Right atrium auricular region (tissue), 2 donors: Measurements from ENCODE around the gene MPP4. TPM values are rescaled to one million over a fixed set of nuclear protein-coding genes. Genes with fewer than 3 reads are reported as not detected.
"Not testable (repeated sequence)": the region's sequence is repeated elsewhere in the genome, so short reads cannot be mapped to it uniquely, and the experiment has no call there.

Experiments used
- DNase-seq: peaks from one replicate; pipeline ENCODE4 v3.0.0-alpha.2; 2019; ENCODE audit warnings: low spot score
- H3K27ac ChIP-seq, 2 donors: fragments of 200-600 bp; sonication (generic); 1 replicate in 1 of 2; 2 replicates in 1 of 2; pipeline ENCODE4 v1.5.1; 2016 to 2019
- H3K27me3 ChIP-seq, 2 donors: fragments of 200-600 bp; sonication (generic); one replicate each; pipeline versions ENCODE4 v1.5.1 to v1.6.0; 2017 to 2019
- H3K36me3 ChIP-seq: fragments of 200-600 bp; sonication (generic); one replicate; pipeline ENCODE4 v1.5.1; 2016
- H3K4me1 ChIP-seq, 2 donors: fragments of 200-600 bp; sonication (generic); one replicate each; pipeline versions ENCODE4 v1.5.1 to v1.6.0; 2017 to 2019
- H3K4me3 ChIP-seq, 2 donors: fragments of 200-600 bp; sonication (generic); 1 replicate in 1 of 2; 2 replicates in 1 of 2; pipeline ENCODE4 v1.5.1; 2017 to 2019; ENCODE audit warnings: mild to moderate bottlenecking in 1 of 2, moderate library complexity in 1 of 2
- H3K9me3 ChIP-seq, 2 donors: fragments of 200-600 bp; sonication (generic); one replicate each; pipeline ENCODE4 v1.5.1; 2019
- total RNA-seq, 2 donors: library from RNA; depleted of rRNA; stranded (reverse); fragments of >200 nt; gene quantifications; one replicate each; pipeline ENCODE4 v1.1.0, GENCODE V29; 2016
- TF ChIP-seq, protein P1 (sequence below), 2 donors: fragments of 200-600 bp; sonication (generic); IDR thresholded peaks; one replicate each; pipeline ENCODE4 v1.5.1; 2019; ENCODE audit warnings: antibody characterized with exemption in 2 of 2

Gene MPP4
- total RNA-seq, 2 donors from 2014 or later: 0.35 TPM; not detected in 1

DNA sequence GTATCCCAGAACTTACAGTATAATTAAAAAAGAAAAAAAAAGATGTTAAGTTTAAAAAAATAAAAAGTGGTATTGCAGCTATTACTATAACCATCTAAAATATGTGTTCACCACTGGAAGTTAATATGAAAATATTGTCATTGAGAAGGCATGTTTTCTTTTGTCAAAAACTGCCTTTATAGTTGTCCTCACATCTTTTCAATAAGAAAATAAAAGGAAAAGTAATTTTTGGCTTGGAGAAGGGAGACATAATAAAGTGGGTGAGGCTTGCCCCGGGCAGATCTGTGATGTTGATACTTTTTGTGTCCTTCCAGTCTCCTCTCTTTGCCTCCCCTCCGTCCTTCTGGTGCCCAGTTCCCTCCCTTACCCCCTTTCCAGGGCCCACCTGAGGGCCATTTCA lies 24.9 kb downstream of the MPP4 start:
- TF ChIP-seq, protein P1, sequence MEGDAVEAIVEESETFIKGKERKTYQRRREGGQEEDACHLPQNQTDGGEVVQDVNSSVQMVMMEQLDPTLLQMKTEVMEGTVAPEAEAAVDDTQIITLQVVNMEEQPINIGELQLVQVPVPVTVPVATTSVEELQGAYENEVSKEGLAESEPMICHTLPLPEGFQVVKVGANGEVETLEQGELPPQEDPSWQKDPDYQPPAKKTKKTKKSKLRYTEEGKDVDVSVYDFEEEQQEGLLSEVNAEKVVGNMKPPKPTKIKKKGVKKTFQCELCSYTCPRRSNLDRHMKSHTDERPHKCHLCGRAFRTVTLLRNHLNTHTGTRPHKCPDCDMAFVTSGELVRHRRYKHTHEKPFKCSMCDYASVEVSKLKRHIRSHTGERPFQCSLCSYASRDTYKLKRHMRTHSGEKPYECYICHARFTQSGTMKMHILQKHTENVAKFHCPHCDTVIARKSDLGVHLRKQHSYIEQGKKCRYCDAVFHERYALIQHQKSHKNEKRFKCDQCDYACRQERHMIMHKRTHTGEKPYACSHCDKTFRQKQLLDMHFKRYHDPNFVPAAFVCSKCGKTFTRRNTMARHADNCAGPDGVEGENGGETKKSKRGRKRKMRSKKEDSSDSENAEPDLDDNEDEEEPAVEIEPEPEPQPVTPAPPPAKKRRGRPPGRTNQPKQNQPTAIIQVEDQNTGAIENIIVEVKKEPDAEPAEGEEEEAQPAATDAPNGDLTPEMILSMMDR (IDR thresholded peaks at IDR 0.05): no peak
- DNase-seq: no peak
- H3K4me3 ChIP-seq: no peak overlapping the region

DNA sequence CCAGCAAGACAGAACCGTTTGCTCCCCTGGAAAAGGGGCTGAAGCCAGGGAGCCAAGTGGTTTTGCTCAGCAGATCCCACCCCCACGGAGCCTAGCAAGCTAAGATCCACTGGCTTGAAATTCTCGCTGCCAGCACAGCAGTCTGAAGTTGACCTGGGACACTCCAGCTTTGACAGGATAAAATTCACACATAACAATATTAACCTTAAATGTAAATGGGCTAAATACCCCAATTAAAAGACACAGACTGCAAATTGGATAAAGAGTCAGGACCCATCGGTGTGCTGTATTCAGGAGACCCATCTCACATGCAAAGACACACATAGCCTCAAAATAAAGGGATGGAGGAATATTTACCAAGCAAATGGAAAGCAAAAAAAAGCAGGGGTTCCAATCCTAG lies 27.2 kb downstream of the MPP4 start:
- H3K27me3 ChIP-seq, H3K9me3 ChIP-seq, H3K36me3 ChIP-seq, H3K4me1 ChIP-seq, DNase-seq, H3K4me3 ChIP-seq, H3K27ac ChIP-seq: not testable (repeated sequence)

More for the DNA sequence above, 24.9 kb downstream of the MPP4 start:
- no peaks in the 10 kb centered on the region for H3K36me3 ChIP-seq
- no peak overlapping the region for H3K27ac ChIP-seq
- no peaks in the 10 kb centered on the region for H3K9me3 ChIP-seq
- no peaks in the 10 kb centered on the region for H3K4me1 ChIP-seq
- H3K27me3 ChIP-seq: no peaks in the 10 kb centered on the region

DNA sequence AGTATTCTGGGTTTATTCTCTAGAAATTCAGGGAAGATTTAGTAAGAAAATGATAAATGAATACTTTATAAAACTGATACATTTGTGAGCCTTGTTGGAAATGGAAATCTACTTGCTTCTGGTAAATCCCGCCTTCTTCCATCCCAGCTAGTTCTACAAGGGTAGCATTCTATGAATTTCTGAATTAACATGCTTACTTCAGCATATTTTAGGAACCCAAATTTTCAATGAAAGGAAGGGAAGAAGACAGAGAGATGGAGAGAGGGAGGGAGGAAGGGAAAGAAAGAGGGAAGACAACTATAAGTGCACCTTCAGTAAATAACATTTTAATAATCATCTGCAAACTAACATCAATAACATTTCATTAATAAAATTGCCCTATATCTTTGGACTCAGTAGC lies 28.6 kb downstream of the MPP4 start:
- Histone ChIP-seq H3K27me3 (no peaks in the 10 kb centered on the region), H3K4me3 (no peak overlapping the region), H3K36me3 (no peaks in the 10 kb centered on the region), H3K4me1 (no peaks in the 10 kb centered on the region), H3K9me3 (no peaks in the 10 kb centered on the region), H3K27ac (no peak overlapping the region)
- DNase-seq: no peak
- TF ChIP-seq, protein P1 (IDR thresholded peaks at IDR 0.05): no peak

DNA sequence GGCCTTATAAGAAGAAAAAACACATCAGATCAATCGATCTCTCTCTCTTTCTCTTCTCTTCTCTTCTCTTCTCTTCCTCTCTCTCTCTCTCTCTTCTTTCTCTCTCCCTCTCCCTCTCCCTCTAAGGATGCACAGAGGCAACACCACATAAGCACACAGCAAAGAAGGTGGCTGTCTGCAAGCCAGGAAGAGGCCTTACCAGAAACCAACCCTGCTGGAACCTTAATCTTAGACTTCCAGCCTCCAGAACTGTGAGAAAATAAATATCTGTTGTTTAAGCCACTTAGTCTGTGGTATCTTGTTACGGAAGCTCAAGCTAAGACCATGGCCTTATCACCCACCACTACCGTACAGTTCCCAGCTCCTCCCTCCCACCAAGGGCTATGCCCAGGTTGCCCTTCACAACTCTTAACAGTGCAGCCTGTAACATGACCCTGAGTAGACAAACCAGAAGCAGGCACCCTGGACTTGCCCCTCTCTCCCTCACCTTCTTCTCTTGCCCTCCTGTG lies 30.0 kb downstream of the MPP4 start:
- no peaks in the 10 kb centered on the region for H3K36me3 ChIP-seq
- no peak overlapping the region for H3K4me3 ChIP-seq
- TF ChIP-seq, protein P1 (IDR thresholded peaks at IDR 0.05): no peak
- no peaks in the 10 kb centered on the region for H3K4me1 ChIP-seq
- no peak for DNase-seq
- H3K27ac ChIP-seq: no peak overlapping the region
- no peaks in the 10 kb centered on the region for H3K9me3 ChIP-seq
- no peaks in the 10 kb centered on the region for H3K27me3 ChIP-seq

DNA sequence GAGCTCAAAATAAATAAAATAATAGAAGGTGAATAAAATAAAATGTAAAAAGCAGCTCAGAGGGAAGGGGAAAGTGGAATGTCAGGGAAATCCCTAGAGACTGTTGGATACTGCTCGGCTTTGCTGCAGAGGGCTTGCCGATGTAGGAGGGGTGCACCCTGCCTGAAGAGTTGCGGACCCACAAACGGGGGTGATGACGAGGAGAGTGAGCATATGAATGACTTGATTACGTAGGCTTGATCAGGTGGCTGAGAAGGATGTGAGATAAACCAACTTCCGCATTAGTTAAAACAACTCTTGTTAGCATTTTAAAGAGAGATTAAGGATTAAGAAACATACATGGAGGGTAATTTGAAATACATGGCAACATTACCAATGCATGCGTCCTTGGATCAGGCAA lies 34.1 kb downstream of the MPP4 start:
- Histone ChIP-seq H3K36me3 (no peaks in the 10 kb centered on the region), H3K27me3 (no peaks in the 10 kb centered on the region), H3K4me1 (no peaks in the 10 kb centered on the region), H3K27ac (no peak overlapping the region), H3K9me3 (no peaks in the 10 kb centered on the region), H3K4me3 (no peak overlapping the region)
- TF ChIP-seq, protein P1 (IDR thresholded peaks at IDR 0.05): no peak
- no peak for DNase-seq

DNA sequence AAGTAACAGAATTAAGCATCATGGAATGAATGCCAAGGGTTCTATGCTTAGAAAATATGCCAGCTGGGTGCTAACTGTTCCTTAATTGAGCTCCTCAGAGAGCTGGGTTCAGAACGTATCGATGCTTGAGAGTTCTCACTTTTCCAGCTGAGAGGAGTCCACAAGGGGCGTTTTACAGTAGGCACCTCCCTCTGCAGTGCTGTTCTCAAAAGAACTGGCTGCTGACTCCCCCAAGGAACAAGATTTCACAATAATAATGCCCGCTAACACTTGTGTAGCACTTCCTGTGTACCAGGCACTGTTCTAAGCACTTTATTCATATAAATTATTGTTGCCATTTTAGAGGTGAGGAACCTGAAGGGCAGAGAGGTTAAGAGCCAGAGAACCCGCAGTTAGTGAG lies 37.1 kb downstream of the MPP4 start:
- no peak overlapping the region for H3K27ac ChIP-seq
- H3K4me1 ChIP-seq: no peaks in the 10 kb centered on the region
- no peaks in the 10 kb centered on the region for H3K9me3 ChIP-seq
- no peak overlapping the region for H3K4me3 ChIP-seq
- DNase-seq: no peak
- no peaks in the 10 kb centered on the region for H3K36me3 ChIP-seq
- no peaks in the 10 kb centered on the region for H3K27me3 ChIP-seq
- TF ChIP-seq, protein P1 (IDR thresholded peaks at IDR 0.05): no peak
